Testis (tissue), 2 donors: ENCODE data around the gene CFAP54.

Experiments
- CTCF ChIP-seq, 3 experiments: fragments of 450-650 bp in 2 of 3; fragments of 200-600 bp in 1 of 3; sonication (generic) in 1 of 3; IDR thresholded peaks; one replicate each; pipeline ENCODE4 v1.5.1; 2016 to 2019; ENCODE audit warnings: antibody characterized with exemption in 3 of 3, mild to moderate bottlenecking in 2 of 3, moderate library complexity in 1 of 3
- POLR2A ChIP-seq: fragments of 450-650 bp; IDR thresholded peaks from one replicate; pipeline ENCODE4 v1.6.1; 2017; ENCODE audit warnings: antibody characterized with exemption, mild to moderate bottlenecking, moderate library complexity

GRCh38 chr12:96462571-96463280 lies 26.7 kb upstream of the CFAP54 start:
- no peak for TF ChIP-seq CTCF (IDR thresholded peaks at IDR 0.05)
- no peak for TF ChIP-seq POLR2A
